GM12865 (cell line): Measurements from ENCODE around the gene TIMM9.

Experiments
- DNase-seq: peaks from one replicate; pipeline ENCODE4 v3.0.0; 2010; ENCODE audit warnings: low read depth
- H3K4me3 ChIP-seq: 2 replicates; pipeline ENCODE4 v1.5.1; 2011; ENCODE audit warnings: mild to moderate bottlenecking, low read depth, low read length, control low read depth
- TF ChIP-seq, protein P1 (sequence below): IDR thresholded peaks from 2 replicates; pipeline ENCODE4 v1.5.1; 2011; ENCODE audit warnings: low read length, control low read depth, low read depth, inconsistent platforms; ENCODE audit not compliant: insufficient read depth; ENCODE audit errors: missing control alignments

TIMM9 gene

DNA sequence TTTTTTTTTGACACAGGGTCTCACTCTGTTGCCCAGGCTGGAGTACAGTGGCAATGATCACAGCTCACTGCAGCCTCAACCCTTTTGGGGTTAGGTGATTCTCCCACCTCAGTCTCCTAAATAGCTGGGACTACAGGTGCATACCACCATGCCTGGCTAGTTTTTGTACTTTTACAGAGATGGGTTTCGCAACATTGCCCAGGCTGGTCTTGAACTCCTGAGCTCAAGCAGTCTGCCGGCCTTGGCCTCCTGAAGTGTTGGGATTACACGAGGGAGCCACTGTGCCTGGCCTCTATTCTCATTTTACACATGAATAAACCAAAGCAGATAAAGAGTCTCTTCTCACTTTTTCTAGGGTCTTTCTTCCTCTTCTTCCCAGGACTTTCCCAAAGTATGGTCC is 28.4 kb downstream of the TIMM9 start:
- H3K4me3 ChIP-seq: no peak overlapping the region
- TF ChIP-seq, protein P1, sequence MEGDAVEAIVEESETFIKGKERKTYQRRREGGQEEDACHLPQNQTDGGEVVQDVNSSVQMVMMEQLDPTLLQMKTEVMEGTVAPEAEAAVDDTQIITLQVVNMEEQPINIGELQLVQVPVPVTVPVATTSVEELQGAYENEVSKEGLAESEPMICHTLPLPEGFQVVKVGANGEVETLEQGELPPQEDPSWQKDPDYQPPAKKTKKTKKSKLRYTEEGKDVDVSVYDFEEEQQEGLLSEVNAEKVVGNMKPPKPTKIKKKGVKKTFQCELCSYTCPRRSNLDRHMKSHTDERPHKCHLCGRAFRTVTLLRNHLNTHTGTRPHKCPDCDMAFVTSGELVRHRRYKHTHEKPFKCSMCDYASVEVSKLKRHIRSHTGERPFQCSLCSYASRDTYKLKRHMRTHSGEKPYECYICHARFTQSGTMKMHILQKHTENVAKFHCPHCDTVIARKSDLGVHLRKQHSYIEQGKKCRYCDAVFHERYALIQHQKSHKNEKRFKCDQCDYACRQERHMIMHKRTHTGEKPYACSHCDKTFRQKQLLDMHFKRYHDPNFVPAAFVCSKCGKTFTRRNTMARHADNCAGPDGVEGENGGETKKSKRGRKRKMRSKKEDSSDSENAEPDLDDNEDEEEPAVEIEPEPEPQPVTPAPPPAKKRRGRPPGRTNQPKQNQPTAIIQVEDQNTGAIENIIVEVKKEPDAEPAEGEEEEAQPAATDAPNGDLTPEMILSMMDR: no peak
- no peak for DNase-seq

DNA sequence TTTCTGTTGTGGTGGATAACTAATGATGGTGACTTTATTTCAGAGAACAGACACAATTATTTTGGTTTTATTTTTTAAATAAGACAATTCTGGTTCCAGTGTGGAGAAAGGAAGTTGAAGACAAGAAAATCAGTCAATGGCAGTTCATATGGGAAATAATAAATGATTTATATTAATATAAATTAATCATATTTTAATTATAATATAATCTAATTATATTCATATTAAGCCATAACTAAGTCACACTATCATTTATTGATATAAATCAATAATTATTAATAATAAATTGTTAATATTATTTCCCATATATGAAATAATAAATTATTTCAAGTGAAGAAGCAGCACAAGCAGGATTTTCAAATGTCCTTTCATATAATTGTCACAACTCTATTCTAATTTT is 28.8 kb downstream of the TIMM9 start:
- TF ChIP-seq, protein P1: no peak
- no peak for DNase-seq
- H3K4me3 ChIP-seq: no peak overlapping the region

DNA sequence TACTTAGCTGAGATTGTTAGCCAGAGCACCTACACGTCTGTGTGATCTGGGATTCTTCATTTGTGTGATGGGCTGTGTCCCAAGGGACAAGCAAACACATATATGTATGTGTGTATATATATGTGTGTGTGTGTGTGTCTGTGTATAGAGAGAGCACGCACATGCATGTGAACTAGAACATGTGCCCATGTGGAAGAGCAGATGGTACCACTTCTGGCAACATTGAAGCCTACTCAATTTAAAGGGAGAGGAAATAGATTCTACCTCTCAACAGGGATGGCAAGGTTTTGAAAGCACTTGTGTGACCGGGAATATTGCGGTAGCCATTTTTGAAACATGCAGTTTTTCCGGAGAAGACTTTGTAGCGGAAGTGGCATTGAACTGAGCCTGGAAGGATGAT is 30.2 kb downstream of the TIMM9 start:
- no peak for DNase-seq
- H3K4me3 ChIP-seq: no peak overlapping the region
- TF ChIP-seq, protein P1: no peak

DNA sequence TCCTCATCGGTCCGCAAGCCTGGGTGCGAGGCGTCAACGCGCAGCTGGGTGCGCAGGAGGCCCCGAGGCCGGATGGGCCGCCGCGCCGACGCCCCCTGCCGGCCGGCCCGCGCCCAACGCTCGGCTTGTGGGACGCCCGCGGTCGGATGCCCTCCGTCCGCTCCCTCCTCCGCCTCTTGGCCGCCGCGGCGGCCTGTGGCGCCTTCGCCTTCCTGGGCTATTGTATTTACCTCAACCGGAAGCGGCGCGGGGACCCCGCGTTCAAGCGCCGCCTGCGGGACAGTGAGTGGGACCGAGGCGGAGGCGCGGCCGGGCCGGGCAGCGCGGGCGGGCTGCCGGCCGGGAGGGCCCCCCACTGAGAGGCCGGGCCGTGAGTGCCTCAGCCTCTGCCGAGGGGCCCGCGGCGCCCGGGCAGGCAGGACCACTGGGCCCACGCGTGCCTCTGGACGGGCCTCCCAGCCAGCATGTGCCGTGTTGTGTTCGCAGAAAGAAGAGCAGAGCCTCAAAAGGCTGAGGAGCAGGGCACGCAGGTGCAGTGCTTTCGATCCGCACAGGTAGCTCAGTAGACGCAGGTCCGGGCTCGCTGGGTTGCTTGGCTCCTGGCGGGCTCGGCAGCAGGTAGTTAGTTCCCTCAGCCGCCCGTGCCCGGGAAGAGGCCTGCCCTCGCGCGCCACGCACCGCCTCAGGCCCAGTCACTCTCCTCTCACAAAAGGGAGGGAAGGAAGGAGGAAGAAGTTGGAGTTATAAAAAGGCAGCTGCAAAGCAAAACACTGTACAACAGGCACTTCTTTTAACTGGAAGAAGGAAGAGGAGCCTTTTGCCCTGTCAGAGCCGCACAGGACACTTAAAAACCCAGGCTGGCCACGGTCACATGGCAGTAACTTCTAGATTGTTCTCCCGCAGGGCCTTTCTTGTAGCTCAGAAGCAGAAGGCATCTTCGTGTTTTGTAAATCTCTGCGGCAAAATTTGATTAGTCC is 31.2 kb downstream of the TIMM9 start, which contains the start of gene TOMM20L:
TSS of gene TOMM20L (plus strand) at position 119 of the 977 bp plus-strand sequence. CDS start at position 147, 28 bp downstream.
- DNase-seq: peak; percentile 83
- TF ChIP-seq, protein P1: peak; percentile 83
- H3K4me3 ChIP-seq: peak within 1 kb of the TSS; percentile 33

DNA sequence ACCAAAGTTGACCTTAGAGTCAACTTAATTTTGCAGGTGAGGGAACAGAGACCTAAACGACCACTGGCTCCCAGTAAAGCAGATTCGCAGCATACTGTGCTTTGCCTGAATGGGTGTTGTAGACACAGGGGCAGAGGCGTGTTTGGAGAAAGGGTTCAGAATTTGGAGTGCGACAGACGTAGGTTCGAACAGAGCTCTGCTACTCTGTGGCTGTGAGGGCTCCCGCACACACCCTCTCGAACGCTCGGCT is 31.8 kb downstream of the TIMM9 start:
- peak overlapping the region; percentile 33 for H3K4me3 ChIP-seq
- TF ChIP-seq, protein P1: no peak
- no peak for DNase-seq

DNA sequence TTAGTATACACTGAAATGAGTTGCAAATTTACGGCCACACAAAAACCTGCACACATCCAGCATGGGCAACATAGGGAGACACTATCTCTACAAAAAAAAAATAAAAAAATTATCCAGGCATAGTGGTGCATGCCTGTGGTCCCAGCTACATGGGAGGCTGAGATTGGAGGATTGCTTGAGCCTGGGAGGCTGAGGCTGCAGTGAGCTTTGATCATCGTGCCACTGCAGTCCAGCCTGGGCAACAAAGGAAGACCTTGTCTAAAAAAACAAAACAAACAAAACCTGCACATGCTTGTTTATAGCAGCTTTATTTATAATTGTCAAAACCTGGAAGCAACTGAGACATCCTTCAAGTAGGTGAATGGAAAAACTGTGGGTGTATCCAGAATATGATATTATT is 36.5 kb downstream of the TIMM9 start:
- no peak overlapping the region for H3K4me3 ChIP-seq
- TF ChIP-seq, protein P1: no peak
- no peak for DNase-seq
